ENCODE measurements around the gene CLEC10A. TPM values are rescaled to one million over a fixed set of nuclear protein-coding genes. Genes with fewer than 3 reads are reported as not detected.
"Not testable (repeated sequence)": the region's sequence is repeated elsewhere in the genome, so short reads cannot be mapped to it uniquely, and the experiment has no call there.

The CLEC10A gene
- total RNA-seq, 1 donor = not detected

GRCh38 chr17:7056386-7056785, 23.7 kb downstream of the CLEC10A start:
- DNase-seq (ENCODE audit: insufficient read length, low spot score, missing footprints) = no peak
- H3K27me3 ChIP-seq (ENCODE audit: insufficient read depth, low read length) = peaks cover 14% of the 10 kb centered on the region
- no peaks in the 10 kb centered on the region for H3K36me3 ChIP-seq (ENCODE audit: insufficient read depth, low read length)
- no peak overlapping the region for H3K4me3 ChIP-seq (ENCODE audit: insufficient read depth, low read length)
- peaks cover 12% of the 10 kb centered on the region for H3K4me1 ChIP-seq (ENCODE audit: insufficient read depth, low read length)
- H2AFZ ChIP-seq (ENCODE audit: low read length) = no peak overlapping the region
- no peaks in the 10 kb centered on the region for H3K79me2 ChIP-seq (ENCODE audit: insufficient read depth, low read length)
- TF ChIP-seq, protein P1, sequence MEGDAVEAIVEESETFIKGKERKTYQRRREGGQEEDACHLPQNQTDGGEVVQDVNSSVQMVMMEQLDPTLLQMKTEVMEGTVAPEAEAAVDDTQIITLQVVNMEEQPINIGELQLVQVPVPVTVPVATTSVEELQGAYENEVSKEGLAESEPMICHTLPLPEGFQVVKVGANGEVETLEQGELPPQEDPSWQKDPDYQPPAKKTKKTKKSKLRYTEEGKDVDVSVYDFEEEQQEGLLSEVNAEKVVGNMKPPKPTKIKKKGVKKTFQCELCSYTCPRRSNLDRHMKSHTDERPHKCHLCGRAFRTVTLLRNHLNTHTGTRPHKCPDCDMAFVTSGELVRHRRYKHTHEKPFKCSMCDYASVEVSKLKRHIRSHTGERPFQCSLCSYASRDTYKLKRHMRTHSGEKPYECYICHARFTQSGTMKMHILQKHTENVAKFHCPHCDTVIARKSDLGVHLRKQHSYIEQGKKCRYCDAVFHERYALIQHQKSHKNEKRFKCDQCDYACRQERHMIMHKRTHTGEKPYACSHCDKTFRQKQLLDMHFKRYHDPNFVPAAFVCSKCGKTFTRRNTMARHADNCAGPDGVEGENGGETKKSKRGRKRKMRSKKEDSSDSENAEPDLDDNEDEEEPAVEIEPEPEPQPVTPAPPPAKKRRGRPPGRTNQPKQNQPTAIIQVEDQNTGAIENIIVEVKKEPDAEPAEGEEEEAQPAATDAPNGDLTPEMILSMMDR (IDR thresholded peaks at IDR 0.05; ENCODE audit: extremely low read depth, low read depth, low read length) = no peak
- H3K9me3 ChIP-seq (ENCODE audit: low read depth, low read length) = no peaks in the 10 kb centered on the region
- no peak overlapping the region for H3K27ac ChIP-seq (ENCODE audit: low read depth, low read length)
- H3K4me2 ChIP-seq (ENCODE audit: insufficient read depth, low read length) = no peak overlapping the region
- H4K20me1 ChIP-seq (ENCODE audit: insufficient read depth, low read length) = no peaks in the 10 kb centered on the region

GRCh38 chr17:7050583-7050982, 29.5 kb downstream of the CLEC10A start:
- DNase-seq (ENCODE audit: insufficient read length, low spot score, missing footprints); H3K9me3 ChIP-seq (ENCODE audit: low read depth, low read length); H4K20me1 ChIP-seq (ENCODE audit: insufficient read depth, low read length); H3K4me3 ChIP-seq (ENCODE audit: insufficient read depth, low read length); H3K36me3 ChIP-seq (ENCODE audit: insufficient read depth, low read length); H3K79me2 ChIP-seq (ENCODE audit: insufficient read depth, low read length); H3K4me2 ChIP-seq (ENCODE audit: insufficient read depth, low read length); H3K27ac ChIP-seq (ENCODE audit: low read depth, low read length); H2AFZ ChIP-seq (ENCODE audit: low read length); H3K4me1 ChIP-seq (ENCODE audit: insufficient read depth, low read length): not testable (repeated sequence)
- peaks cover 26% of the 10 kb centered on the region for H3K27me3 ChIP-seq (ENCODE audit: insufficient read depth, low read length)

DNA sequence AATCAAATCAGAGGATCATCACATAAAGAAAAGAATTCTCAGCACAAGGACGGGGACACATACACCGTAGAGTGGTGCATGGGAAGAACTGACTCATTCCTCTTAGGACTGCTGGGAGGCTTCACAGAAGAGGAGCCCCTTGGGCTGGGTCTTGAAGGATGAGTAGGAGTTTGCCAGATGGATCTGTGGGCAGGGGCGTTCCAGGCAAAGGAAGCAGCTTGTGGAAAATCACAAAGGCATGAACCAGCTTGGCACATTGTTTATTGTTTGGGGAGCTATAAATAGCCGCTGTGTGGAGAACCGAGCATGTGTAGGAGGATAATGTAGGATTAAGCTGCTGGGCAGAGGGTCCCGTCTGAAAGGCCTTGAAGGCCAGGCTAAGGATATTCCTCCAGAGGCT, 31.1 kb downstream of the CLEC10A start:
- Histone ChIP-seq H3K4me1 (ENCODE audit: insufficient read depth, low read length) (peaks cover 2% of the 10 kb centered on the region), H3K27me3 (ENCODE audit: insufficient read depth, low read length) (peaks cover 33% of the 10 kb centered on the region), H3K79me2 (ENCODE audit: insufficient read depth, low read length) (no peaks in the 10 kb centered on the region), H3K9me3 (ENCODE audit: low read depth, low read length) (no peaks in the 10 kb centered on the region), H3K4me3 (ENCODE audit: insufficient read depth, low read length) (no peak overlapping the region), H3K36me3 (ENCODE audit: insufficient read depth, low read length) (no peaks in the 10 kb centered on the region), H4K20me1 (ENCODE audit: insufficient read depth, low read length) (no peaks in the 10 kb centered on the region), H2AFZ (ENCODE audit: low read length) (no peak overlapping the region), H3K4me2 (ENCODE audit: insufficient read depth, low read length) (no peak overlapping the region), H3K27ac (ENCODE audit: low read depth, low read length) (no peak overlapping the region)
- DNase-seq (ENCODE audit: insufficient read length, low spot score, missing footprints) = no peak
- TF ChIP-seq, protein P1 (IDR thresholded peaks at IDR 0.05; ENCODE audit: extremely low read depth, low read depth, low read length) = no peak

- H3K36me3 ChIP-seq (ENCODE audit: insufficient read depth, low read length) = no peaks in the 10 kb centered on the region
- no peaks in the 10 kb centered on the region for H4K20me1 ChIP-seq (ENCODE audit: insufficient read depth, low read length)
- DNase-seq (ENCODE audit: insufficient read length, low spot score, missing footprints) = peak; percentile 37
- H3K79me2 ChIP-seq (ENCODE audit: insufficient read depth, low read length) = no peaks in the 10 kb centered on the region
- H3K4me2 ChIP-seq (ENCODE audit: insufficient read depth, low read length) = no peak overlapping the region
- no peaks in the 10 kb centered on the region for H3K9me3 ChIP-seq (ENCODE audit: low read depth, low read length)
- peaks cover 11% of the 10 kb centered on the region for H3K4me1 ChIP-seq (ENCODE audit: insufficient read depth, low read length)
- TF ChIP-seq, protein P1 (IDR thresholded peaks at IDR 0.05; ENCODE audit: extremely low read depth, low read depth, low read length) = no peak
- H3K27me3 ChIP-seq (ENCODE audit: insufficient read depth, low read length) = peaks cover 39% of the 10 kb centered on the region
- no peak overlapping the region for H3K4me3 ChIP-seq (ENCODE audit: insufficient read depth, low read length)
- no peak overlapping the region for H3K27ac ChIP-seq (ENCODE audit: low read depth, low read length)
- no peak overlapping the region for H2AFZ ChIP-seq (ENCODE audit: low read length)
Observed at GRCh38 chr17:7047566-7047965, 32.5 kb downstream of the CLEC10A start.

DNA sequence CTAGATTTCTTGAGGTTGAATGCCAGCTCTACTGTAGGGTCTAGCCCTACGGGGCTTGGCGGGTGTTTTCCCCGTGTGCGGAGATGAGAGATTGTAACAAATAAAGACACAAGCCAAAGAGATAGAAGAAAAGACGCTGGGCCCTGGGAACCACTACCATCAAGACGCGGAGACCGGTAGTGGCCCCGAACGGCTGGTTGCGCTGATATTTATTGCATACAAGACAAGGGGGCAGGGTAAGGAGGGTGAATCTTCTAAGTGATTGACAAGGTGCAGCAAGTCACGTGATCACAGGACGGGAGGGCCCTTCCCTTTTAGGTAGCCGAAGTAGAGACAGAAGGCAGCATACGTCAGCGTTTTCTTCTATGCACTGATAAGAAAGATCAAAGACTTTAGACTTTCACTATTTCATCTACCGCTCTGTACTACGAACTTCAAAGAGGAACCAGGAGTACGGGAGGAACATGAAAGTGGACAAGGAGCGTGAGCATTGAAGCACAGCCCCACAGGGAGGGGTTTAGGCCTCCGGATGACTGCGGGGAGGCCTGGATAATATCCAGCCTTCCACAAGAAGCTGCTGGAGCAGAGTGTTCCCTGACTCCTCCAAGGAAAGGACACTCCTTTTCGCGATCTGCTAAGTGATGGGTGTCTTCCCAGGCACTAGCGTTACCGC, 33.2 kb downstream of the CLEC10A start:
- not testable (repeated sequence) for H3K36me3 ChIP-seq (ENCODE audit: insufficient read depth, low read length); H3K4me3 ChIP-seq (ENCODE audit: insufficient read depth, low read length); DNase-seq (ENCODE audit: insufficient read length, low spot score, missing footprints); H4K20me1 ChIP-seq (ENCODE audit: insufficient read depth, low read length); H3K4me2 ChIP-seq (ENCODE audit: insufficient read depth, low read length); H3K9me3 ChIP-seq (ENCODE audit: low read depth, low read length); H3K79me2 ChIP-seq (ENCODE audit: insufficient read depth, low read length); H2AFZ ChIP-seq (ENCODE audit: low read length); H3K27ac ChIP-seq (ENCODE audit: low read depth, low read length)
- H3K4me1 ChIP-seq (ENCODE audit: insufficient read depth, low read length) = peaks cover 11% of the 10 kb centered on the region
- H3K27me3 ChIP-seq (ENCODE audit: insufficient read depth, low read length) = peaks cover 45% of the 10 kb centered on the region

Measured in osteoblast (primary cell).